ENCODE results near the gene POLR1D. TPM values are rescaled to one million over a fixed set of nuclear protein-coding genes. Genes with fewer than 3 reads are reported as not detected.

Gene POLR1D
- total RNA-seq, 1 experiment from 2014 or later = 198 TPM

DNA sequence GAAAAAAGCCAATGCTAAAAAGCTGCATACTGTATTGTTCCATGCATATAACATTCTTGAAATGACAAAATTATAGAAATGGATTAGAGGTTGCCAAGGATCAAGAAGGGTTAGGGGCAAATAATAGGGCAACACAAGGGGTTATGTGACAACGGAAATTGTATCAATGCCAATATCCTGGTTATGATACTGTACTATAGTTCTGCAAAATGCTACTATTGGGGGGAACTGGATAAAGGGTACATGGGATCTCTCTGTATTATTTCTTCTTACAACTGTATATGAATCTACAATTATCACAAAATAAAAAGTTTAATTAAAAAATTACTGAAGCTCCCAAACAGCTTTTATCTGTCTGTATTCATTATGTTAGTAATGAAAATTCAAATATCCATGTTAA is 33.3 kb upstream of the POLR1D start:
- DNase-seq (ENCODE audit: low spot score) (no peak), ATAC-seq (no peak)
- H3K4me3 Mint-ChIP-seq = no peak overlapping the region
- peaks cover 3% of the 10 kb centered on the region; the same call in 1 of the 2 replicates for H3K36me3 Mint-ChIP-seq
- CTCF ChIA-PET = no interaction called here
- H3K27ac Mint-ChIP-seq = no peak overlapping the region
- H3K9me3 Mint-ChIP-seq = peaks cover 9% of the 10 kb centered on the region
- no peaks in the 10 kb centered on the region for H3K27me3 Mint-ChIP-seq (ENCODE audit: low read depth)
- no peak for TF ChIP-seq RORB (CRISPR knock-in tag; IDR thresholded peaks at IDR 0.05)
- TF ChIP-seq, protein P1, sequence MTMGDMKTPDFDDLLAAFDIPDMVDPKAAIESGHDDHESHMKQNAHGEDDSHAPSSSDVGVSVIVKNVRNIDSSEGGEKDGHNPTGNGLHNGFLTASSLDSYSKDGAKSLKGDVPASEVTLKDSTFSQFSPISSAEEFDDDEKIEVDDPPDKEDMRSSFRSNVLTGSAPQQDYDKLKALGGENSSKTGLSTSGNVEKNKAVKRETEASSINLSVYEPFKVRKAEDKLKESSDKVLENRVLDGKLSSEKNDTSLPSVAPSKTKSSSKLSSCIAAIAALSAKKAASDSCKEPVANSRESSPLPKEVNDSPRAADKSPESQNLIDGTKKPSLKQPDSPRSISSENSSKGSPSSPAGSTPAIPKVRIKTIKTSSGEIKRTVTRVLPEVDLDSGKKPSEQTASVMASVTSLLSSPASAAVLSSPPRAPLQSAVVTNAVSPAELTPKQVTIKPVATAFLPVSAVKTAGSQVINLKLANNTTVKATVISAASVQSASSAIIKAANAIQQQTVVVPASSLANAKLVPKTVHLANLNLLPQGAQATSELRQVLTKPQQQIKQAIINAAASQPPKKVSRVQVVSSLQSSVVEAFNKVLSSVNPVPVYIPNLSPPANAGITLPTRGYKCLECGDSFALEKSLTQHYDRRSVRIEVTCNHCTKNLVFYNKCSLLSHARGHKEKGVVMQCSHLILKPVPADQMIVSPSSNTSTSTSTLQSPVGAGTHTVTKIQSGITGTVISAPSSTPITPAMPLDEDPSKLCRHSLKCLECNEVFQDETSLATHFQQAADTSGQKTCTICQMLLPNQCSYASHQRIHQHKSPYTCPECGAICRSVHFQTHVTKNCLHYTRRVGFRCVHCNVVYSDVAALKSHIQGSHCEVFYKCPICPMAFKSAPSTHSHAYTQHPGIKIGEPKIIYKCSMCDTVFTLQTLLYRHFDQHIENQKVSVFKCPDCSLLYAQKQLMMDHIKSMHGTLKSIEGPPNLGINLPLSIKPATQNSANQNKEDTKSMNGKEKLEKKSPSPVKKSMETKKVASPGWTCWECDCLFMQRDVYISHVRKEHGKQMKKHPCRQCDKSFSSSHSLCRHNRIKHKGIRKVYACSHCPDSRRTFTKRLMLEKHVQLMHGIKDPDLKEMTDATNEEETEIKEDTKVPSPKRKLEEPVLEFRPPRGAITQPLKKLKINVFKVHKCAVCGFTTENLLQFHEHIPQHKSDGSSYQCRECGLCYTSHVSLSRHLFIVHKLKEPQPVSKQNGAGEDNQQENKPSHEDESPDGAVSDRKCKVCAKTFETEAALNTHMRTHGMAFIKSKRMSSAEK (CRISPR knock-in tag; IDR thresholded peaks at IDR 0.05; ENCODE audit: borderline replicate concordance) = no peak
- TF ChIP-seq, protein P2, sequence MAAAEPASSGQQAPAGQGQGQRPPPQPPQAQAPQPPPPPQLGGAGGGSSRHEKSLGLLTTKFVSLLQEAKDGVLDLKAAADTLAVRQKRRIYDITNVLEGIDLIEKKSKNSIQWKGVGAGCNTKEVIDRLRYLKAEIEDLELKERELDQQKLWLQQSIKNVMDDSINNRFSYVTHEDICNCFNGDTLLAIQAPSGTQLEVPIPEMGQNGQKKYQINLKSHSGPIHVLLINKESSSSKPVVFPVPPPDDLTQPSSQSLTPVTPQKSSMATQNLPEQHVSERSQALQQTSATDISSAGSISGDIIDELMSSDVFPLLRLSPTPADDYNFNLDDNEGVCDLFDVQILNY (CRISPR knock-in tag; IDR thresholded peaks at IDR 0.05) = no peak
- no peak for TF ChIP-seq SMAD3 (CRISPR knock-in tag; IDR thresholded peaks at IDR 0.05; ENCODE audit: borderline replicate concordance)
- TF ChIP-seq, protein P3, sequence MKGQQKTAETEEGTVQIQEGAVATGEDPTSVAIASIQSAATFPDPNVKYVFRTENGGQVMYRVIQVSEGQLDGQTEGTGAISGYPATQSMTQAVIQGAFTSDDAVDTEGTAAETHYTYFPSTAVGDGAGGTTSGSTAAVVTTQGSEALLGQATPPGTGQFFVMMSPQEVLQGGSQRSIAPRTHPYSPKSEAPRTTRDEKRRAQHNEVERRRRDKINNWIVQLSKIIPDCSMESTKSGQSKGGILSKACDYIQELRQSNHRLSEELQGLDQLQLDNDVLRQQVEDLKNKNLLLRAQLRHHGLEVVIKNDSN (CRISPR knock-in tag; IDR thresholded peaks at IDR 0.05) = no peak
- POLR2A ChIA-PET = no interaction called here
- 0 out of 2 replicates have a peak, but pooled peaks cover 5% of the 10 kb centered on the region for H3K4me1 Mint-ChIP-seq

DNA sequence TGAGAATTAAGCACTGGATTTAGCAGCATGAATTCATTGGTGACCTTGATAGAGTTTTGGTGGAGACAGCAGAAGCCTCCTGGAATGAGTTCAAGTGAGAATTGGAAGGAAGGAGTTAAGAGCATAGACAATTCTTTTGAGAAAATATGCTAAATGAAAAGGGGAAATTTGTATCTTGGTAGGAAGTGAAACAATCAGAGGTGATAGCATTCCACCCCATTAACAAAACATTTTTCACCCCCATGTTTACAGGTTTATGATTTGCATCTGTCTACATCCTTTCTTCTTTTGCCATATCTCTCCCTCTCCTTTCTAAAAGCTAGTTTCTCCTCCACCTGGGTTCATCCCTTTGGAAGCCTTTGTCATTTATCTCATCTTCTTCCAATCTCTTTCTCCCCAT is 28.8 kb upstream of the POLR1D start:
- ATAC-seq = no peak
- Mint-ChIP-seq H3K4me3 (no peak overlapping the region), H3K27ac (no peak overlapping the region), H3K4me1 (no peaks in the 10 kb centered on the region), H3K27me3 (ENCODE audit: low read depth) (no peaks in the 10 kb centered on the region), H3K36me3 (peaks cover 3% of the 10 kb centered on the region; the same call in 1 of the 2 replicates), H3K9me3 (peaks cover 4% of the 10 kb centered on the region)
- ChIA-PET CTCF (no interaction called here), POLR2A (no interaction called here)
- no peak for DNase-seq (ENCODE audit: low spot score)
- TF ChIP-seq, protein P4, sequence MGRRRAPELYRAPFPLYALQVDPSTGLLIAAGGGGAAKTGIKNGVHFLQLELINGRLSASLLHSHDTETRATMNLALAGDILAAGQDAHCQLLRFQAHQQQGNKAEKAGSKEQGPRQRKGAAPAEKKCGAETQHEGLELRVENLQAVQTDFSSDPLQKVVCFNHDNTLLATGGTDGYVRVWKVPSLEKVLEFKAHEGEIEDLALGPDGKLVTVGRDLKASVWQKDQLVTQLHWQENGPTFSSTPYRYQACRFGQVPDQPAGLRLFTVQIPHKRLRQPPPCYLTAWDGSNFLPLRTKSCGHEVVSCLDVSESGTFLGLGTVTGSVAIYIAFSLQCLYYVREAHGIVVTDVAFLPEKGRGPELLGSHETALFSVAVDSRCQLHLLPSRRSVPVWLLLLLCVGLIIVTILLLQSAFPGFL (CRISPR knock-in tag; IDR thresholded peaks at IDR 0.05; ENCODE audit: borderline replicate concordance) = no peak
- TF ChIP-seq MXD4 (CRISPR knock-in tag; IDR thresholded peaks at IDR 0.05; ENCODE audit: borderline replicate concordance) (no peak), OVOL2 (CRISPR knock-in tag; IDR thresholded peaks at IDR 0.05; ENCODE audit: borderline replicate concordance) (no peak), JAZF1 (CRISPR knock-in tag; IDR thresholded peaks at IDR 0.05) (no peak), NR1H2 (CRISPR knock-in tag; IDR thresholded peaks at IDR 0.05) (no peak), CREM (CRISPR knock-in tag; IDR thresholded peaks at IDR 0.05) (no peak), CREB1 (CRISPR knock-in tag; IDR thresholded peaks at IDR 0.05) (no peak), EMX1 (CRISPR knock-in tag; IDR thresholded peaks at IDR 0.05) (no peak), ZNF671 (CRISPR knock-in tag; IDR thresholded peaks at IDR 0.05) (no peak)
- TF ChIP-seq, protein P5, sequence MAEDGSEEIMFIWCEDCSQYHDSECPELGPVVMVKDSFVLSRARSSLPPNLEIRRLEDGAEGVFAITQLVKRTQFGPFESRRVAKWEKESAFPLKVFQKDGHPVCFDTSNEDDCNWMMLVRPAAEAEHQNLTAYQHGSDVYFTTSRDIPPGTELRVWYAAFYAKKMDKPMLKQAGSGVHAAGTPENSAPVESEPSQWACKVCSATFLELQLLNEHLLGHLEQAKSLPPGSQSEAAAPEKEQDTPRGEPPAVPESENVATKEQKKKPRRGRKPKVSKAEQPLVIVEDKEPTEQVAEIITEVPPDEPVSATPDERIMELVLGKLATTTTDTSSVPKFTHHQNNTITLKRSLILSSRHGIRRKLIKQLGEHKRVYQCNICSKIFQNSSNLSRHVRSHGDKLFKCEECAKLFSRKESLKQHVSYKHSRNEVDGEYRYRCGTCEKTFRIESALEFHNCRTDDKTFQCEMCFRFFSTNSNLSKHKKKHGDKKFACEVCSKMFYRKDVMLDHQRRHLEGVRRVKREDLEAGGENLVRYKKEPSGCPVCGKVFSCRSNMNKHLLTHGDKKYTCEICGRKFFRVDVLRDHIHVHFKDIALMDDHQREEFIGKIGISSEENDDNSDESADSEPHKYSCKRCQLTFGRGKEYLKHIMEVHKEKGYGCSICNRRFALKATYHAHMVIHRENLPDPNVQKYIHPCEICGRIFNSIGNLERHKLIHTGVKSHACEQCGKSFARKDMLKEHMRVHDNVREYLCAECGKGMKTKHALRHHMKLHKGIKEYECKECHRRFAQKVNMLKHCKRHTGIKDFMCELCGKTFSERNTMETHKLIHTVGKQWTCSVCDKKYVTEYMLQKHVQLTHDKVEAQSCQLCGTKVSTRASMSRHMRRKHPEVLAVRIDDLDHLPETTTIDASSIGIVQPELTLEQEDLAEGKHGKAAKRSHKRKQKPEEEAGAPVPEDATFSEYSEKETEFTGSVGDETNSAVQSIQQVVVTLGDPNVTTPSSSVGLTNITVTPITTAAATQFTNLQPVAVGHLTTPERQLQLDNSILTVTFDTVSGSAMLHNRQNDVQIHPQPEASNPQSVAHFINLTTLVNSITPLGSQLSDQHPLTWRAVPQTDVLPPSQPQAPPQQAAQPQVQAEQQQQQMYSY (CRISPR knock-in tag; IDR thresholded peaks at IDR 0.05) = no peak
- TF ChIP-seq, protein P6, sequence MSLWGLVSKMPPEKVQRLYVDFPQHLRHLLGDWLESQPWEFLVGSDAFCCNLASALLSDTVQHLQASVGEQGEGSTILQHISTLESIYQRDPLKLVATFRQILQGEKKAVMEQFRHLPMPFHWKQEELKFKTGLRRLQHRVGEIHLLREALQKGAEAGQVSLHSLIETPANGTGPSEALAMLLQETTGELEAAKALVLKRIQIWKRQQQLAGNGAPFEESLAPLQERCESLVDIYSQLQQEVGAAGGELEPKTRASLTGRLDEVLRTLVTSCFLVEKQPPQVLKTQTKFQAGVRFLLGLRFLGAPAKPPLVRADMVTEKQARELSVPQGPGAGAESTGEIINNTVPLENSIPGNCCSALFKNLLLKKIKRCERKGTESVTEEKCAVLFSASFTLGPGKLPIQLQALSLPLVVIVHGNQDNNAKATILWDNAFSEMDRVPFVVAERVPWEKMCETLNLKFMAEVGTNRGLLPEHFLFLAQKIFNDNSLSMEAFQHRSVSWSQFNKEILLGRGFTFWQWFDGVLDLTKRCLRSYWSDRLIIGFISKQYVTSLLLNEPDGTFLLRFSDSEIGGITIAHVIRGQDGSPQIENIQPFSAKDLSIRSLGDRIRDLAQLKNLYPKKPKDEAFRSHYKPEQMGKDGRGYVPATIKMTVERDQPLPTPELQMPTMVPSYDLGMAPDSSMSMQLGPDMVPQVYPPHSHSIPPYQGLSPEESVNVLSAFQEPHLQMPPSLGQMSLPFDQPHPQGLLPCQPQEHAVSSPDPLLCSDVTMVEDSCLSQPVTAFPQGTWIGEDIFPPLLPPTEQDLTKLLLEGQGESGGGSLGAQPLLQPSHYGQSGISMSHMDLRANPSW (CRISPR knock-in tag; conservative IDR thresholded peaks at IDR 0.05; ENCODE audit: low read depth) = no peak
- TF ChIP-seq, protein P7, sequence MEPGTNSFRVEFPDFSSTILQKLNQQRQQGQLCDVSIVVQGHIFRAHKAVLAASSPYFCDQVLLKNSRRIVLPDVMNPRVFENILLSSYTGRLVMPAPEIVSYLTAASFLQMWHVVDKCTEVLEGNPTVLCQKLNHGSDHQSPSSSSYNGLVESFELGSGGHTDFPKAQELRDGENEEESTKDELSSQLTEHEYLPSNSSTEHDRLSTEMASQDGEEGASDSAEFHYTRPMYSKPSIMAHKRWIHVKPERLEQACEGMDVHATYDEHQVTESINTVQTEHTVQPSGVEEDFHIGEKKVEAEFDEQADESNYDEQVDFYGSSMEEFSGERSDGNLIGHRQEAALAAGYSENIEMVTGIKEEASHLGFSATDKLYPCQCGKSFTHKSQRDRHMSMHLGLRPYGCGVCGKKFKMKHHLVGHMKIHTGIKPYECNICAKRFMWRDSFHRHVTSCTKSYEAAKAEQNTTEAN (CRISPR knock-in tag; IDR thresholded peaks at IDR 0.05) = no peak
